NOMO-1 treated with dmso at 0.1 percent for 144 hours (cell line): ENCODE results near the gene AFAP1.

Source experiments
- DNase-seq: peaks from one replicate; lab custom pipeline; 2025; ENCODE audit not compliant: unreplicated experiment; lab: John Stamatoyannopoulos, UW

AFAP1 gene

DNA sequence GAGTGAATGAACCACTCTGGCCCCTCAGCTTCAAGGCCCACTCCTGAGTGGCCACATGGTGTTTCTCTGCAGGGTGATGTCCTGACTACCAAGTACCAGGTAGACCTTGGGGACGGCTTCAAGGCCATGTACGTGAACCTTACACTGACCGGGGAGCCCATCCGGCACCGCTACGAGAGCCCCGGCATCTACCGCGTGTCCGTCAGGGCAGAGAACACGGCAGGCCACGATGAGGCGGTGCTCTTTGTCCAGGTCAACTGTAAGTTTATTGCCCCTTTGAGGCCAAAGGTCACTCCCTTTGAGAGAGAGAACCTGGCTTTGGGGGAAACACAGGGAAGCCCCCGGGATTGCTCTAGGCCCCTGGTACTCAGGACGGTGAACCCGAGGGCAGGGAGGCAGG lies 216.0 kb downstream of the AFAP1 start:
- no peak for DNase-seq

- no peak for DNase-seq
Measured at GRCh38 chr4:7722766-7723387, 216.8 kb downstream of the AFAP1 start.

GRCh38 chr4:7721984-7722551 lies 217.6 kb downstream of the AFAP1 start:
- DNase-seq: no peak

GRCh38 chr4:7719354-7720174 lies 220.1 kb downstream of the AFAP1 start:
- DNase-seq: peak; percentile 14

GRCh38 chr4:7717946-7718490 lies 221.6 kb downstream of the AFAP1 start:
- DNase-seq: no peak

- no peak for DNase-seq
Measured at GRCh38 chr4:7717161-7717560, 222.5 kb downstream of the AFAP1 start.

DNA sequence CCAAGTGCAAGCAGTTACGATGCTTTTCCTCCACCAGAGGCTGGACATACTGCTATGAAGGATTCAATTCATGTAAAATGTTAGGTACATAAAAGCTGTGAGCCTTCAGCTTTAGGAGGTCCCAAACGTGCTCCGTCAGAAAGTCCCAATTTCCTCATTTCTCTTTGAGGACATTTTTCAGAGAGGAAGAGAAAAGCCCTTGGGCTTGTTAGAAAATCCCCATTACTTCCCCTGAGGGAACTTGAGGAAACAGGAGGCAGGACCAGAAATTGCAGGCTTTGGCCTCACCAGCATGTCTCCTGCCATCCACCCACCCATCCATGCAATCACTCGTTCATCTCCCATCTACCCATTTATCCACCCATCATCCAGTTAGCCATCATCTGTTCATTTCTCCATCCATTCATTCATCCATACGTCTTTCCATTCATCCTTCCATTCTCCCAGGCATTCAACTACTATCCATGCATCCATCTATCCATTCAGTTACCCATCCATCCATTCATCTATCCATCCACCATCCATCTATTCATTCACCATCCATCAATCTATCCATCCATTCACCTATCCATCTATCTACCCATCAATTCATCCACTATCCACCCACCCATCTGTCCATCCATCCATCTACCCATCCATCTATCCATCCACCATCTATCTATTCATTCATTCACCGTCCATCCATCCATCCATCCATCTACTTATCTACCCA lies 223.5 kb downstream of the AFAP1 start:
- DNase-seq: no peak

DNA sequence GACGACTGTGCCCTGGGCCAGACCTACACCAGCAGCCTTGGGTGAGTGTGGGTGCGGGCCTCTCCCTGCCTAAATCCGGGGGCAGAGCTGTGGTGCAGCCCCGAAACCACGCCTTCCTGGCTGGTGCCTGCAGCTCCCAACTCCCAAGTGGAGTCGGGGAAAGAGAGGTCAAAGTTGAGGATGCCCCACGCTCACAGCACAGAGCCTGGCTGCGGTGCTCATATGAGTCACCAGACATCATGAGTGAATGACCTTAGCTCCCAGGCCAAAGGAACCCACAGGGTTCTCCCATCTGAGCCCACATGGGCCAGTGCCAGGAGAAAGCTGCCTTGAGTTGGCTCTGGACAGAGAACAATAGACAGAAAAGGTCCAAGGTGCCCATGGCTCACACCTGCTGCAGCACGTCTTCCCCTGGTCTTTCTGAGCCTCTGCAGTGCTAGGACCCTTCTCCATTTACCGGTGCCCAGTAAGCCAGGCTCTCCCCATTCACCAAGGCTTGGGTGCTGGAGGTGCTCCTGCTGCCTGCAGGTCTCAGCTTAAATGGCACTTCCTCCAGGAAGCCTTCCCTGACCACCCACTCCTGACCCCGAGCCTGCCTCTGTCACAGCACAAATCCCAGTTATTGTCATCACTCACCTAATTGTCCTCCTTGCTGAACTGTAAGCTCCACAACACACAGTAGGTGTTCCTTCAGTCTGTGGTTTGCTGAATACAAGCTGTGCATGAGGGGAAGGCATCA lies 224.2 kb downstream of the AFAP1 start:
- DNase-seq: no peak

DNA sequence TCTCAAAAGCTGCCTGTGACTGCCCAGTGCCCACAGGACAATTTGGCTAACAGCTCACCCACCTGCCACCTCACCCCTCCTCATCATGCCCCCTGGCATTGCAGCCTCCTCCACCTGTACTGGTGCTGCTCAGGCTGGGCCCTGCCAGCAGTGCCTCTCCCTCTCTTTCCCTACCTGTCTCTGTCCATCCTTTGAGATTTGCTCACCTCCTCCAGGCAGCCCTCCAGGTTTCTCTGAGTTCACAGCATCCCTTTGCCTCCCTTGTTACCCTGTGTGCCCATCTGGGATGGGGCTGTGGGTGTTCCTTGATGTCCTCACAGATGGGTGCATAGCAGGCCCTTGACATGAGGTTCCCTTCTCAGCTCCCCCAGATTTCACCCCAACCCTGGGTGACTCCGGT lies 224.9 kb downstream of the AFAP1 start:
- DNase-seq: no peak

DNA sequence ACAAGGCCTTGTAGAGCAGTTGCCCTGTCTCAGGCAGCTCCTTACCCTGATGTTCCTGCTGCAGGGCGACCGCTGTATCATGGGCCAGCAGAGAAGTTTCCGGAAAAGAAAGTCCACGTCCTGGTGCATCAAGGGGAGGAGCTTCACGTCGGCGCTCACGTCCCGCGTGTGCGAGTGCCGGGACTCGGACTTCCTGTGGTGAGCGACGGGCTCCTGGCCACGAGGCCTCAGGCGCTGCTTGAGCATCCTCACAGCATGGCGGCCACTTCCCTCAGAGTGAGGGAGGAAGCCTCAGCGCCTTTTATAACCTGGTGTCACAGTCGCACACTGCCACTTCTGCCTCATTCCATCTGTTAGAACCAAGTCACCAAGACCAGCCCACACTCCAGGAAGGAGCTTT lies 225.5 kb downstream of the AFAP1 start:
- no peak for DNase-seq

GRCh38 chr4:7713757-7714156 lies 225.9 kb downstream of the AFAP1 start:
- DNase-seq: no peak

GRCh38 chr4:7712021-7712671 lies 227.5 kb downstream of the AFAP1 start:
- DNase-seq: no peak

- no peak for DNase-seq
Measured at GRCh38 chr4:7711307-7711963, 228.2 kb downstream of the AFAP1 start.

DNA sequence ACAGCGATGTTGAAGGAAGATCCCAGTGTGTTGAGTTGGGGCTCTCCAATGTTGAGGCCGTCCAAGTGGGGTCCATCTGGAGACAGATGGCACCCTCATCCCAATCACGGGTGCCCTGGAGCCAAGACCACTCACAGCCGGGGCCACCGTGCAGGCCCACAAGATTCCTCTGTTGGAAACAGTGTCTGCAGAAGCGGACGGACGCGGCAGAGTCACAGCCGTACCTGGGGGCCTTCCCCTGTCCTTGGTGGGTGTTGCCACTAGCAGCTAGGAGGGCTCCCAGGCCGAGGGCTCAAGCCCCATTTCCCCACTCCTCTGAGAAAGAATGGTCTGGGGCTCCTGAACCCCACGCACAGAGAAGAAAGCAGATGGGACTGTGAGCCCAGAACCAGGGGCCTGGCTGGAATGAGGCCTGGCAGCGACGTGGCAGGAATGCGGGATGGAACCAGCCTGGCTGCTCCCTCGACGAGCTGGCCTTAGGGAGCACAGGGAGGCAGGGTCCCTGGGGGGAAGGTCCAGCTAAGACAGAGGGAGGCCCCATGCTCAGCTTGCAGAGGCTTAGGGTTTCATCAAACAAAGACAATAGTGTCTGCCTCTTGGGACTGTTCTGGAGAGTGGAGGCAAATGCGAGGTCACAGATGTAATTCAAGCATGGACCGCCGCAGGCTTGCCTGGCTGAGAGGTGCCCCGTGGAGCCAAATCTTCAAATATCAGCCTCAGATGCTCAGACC lies 228.9 kb downstream of the AFAP1 start:
- no peak for DNase-seq

DNA sequence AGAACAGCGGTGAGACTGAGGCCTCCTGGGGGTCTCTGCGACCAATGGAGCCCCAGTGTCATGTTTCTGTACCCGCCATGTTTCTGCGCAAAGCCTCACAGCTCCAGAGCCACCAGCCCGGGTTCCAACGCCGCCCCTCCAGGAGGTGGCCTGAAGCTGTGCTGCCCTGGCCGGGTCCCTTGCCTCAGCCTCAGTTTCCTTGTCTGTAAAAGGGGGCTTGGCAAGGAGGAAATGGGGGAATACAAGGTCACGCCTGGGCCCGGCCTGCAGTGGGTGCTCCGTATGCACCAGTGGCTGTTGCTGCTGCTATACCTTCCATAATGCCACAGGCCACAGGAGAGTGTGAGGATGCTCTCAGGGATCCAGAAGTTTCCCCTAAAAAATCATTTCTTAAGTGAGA lies 229.5 kb downstream of the AFAP1 start:
- no peak for DNase-seq

DNA sequence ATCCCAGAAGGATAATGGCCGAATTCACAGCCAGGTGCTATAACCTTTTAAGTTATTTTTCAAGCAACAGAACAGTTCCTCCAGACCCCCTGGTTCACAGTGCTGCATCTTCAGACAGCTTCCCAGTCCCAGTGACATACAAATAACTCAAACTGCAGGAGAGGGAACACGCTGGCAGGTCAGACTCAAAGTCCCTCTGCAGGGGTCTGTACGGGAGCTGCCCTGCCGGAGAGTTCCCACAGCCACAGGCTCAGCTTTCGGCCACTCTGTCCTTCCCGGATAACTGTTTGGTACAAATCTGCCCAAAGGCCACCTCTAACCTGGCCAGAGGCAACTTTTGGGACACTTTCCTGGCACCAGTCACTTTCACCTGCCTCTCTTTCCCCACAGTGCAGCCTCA lies 230.2 kb downstream of the AFAP1 start:
- no peak for DNase-seq

DNA sequence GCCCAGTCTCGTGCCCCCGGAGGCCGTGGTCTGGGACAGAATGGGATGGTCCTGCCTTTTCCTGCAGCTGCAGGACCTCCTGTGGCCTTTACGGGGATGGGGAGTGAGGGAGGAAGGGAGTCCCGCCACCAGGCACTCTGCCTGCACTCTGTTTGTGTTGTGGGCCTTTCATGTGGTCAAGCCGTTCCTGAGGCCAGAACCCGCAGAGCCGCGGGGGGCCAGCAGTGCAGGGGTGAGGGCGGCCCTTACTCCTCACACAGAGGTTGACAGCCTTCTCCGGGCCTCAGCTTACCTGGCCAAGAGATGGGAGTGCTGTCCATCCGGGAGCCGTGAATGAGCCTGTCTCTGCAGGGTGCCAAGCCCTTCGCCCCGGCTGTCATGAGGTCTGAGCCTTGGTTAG lies 230.7 kb downstream of the AFAP1 start:
- no peak for DNase-seq
